ENCODE results near the gene GSTM1. TPM values are rescaled to one million over a fixed set of nuclear protein-coding genes. Genes with fewer than 3 reads are reported as not detected.

GSTM1 gene
- total and polyA plus RNA-seq, 2 donors (not counting 1 experiment from before 2014, with no cell fraction given), result 30.5 to 40.0 TPM

DNA sequence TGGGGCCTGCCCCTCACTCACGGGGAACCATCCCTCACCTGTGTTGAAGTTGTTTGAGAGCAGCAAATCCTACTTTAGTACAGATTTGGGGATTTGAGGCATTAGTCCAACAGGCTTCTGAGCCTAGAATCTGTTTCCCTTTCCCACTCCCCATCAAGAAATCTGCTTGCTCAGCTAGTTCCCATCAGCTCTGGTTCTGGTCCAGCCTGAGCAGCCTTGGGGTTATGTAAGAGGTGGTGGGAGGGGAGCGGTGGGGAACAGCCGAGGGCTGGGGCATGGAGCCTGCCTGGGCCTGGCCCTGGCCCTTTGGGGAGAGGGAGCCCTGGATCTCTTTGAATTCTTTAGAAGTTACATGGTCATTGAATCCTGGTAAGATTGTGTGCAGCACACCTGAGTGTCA is 28.5 kb downstream of the GSTM1 start:
- CTCF ChIA-PET, result no interaction called here
- POLR2A ChIA-PET, result no interaction called here
- no peaks in the 10 kb centered on the region for H3K9me3 Mint-ChIP-seq (ENCODE audit: insufficient read depth)

DNA sequence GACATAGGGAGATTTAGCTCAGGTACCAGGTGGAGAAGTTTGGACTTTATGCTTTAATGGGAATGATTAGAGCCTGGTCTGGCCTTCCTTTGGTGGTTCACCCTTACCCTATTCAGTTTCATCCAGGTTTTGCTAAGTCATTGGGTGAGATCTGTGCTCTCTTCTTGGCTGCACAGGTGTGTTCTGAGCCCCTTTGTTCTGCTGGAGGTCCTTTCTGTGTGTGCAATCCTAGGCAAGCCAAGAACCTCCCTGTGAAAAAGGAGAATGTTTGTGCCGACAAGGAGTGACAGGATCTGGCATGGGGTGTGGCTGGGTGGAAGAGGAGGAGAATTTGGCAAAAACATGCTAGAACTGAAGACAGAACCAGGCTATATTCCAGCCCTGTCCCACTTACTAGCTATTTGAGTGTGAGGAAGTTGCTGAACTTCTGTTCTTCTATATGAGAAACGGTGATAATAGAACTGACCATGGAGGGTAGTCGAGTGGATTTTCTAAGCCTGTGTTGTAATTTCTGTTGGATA is 29.0 kb downstream of the GSTM1 start:
- ChIA-PET CTCF (no interaction called here), POLR2A (no interaction called here)
- no peak for ATAC-seq (ENCODE audit: low read depth)
- no peak overlapping the region for H3K27ac ChIP-seq (ENCODE audit: low read length in 2 of 2)
- Mint-ChIP-seq H3K9me3 (ENCODE audit: insufficient read depth) (no peaks in the 10 kb centered on the region), H3K27ac (no peak overlapping the region), H3K4me3 (no peak overlapping the region), H3K27me3 (peaks cover 13% of the 10 kb centered on the region), H3K4me1 (no peaks in the 10 kb centered on the region)
- no peak overlapping the region for H3K9ac ChIP-seq (ENCODE audit: low read length)
- DNase-seq, result no peak
- no peaks in the 10 kb centered on the region for H3K36me3 ChIP-seq (replicated peaks in 1 of 2; ENCODE audit: control extremely low read depth in 1 of 2, control insufficient read depth in 1 of 2, extremely low read depth in 1 of 2, insufficient read depth in 2 of 2, low read length in 1 of 2)
- no peak overlapping the region for H3K4me2 ChIP-seq (replicated peaks; ENCODE audit: low read depth, low read length, poor library complexity, severe bottlenecking)
- H4K20me1 ChIP-seq (ENCODE audit: control insufficient read depth, insufficient read depth, low read length, poor library complexity, severe bottlenecking), result no peaks in the 10 kb centered on the region
- TF ChIP-seq EZH2 (IDR thresholded peaks at IDR 0.05; ENCODE audit: borderline replicate concordance, insufficient read depth, low read depth, low read length, poor library complexity, severe bottlenecking), result no peak
- TF ChIP-seq, protein P1, sequence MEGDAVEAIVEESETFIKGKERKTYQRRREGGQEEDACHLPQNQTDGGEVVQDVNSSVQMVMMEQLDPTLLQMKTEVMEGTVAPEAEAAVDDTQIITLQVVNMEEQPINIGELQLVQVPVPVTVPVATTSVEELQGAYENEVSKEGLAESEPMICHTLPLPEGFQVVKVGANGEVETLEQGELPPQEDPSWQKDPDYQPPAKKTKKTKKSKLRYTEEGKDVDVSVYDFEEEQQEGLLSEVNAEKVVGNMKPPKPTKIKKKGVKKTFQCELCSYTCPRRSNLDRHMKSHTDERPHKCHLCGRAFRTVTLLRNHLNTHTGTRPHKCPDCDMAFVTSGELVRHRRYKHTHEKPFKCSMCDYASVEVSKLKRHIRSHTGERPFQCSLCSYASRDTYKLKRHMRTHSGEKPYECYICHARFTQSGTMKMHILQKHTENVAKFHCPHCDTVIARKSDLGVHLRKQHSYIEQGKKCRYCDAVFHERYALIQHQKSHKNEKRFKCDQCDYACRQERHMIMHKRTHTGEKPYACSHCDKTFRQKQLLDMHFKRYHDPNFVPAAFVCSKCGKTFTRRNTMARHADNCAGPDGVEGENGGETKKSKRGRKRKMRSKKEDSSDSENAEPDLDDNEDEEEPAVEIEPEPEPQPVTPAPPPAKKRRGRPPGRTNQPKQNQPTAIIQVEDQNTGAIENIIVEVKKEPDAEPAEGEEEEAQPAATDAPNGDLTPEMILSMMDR (IDR thresholded peaks at IDR 0.05), result no peak
- peaks cover 0 to 3% (median 0%) of the 10 kb centered on the region in 4 experiments for H3K27me3 ChIP-seq (replicated peaks in 1 of 4; ENCODE audit: control extremely low read depth in 1 of 4, control insufficient read depth in 3 of 4, insufficient read depth in 4 of 4, low read length in 3 of 4)
- WGBS (ENCODE audit: insufficient coverage), result 100% methylated on average over 2 of the region's 3 CpGs
- peaks cover 0 to 8% of the 10 kb centered on the region in 2 donors for H3K4me1 ChIP-seq (ENCODE audit: control insufficient read depth in 2 of 2, insufficient read depth in 2 of 2, low read length in 2 of 2)
- no peak overlapping the region for H3K4me3 ChIP-seq (ENCODE audit: control extremely low read depth in 1 of 5, extremely low read depth in 1 of 5, insufficient read depth in 1 of 5, low read depth in 2 of 5, low read length in 4 of 5)
- no peak overlapping the region for H2AFZ ChIP-seq (ENCODE audit: insufficient read depth, low read depth, low read length, poor library complexity, severe bottlenecking)
- peaks cover 0 to 4% (median 0%) of the 10 kb centered on the region in 3 donors for H3K9me3 ChIP-seq (ENCODE audit: control extremely low read depth in 1 of 3, control insufficient read depth in 2 of 3, insufficient read depth in 1 of 3, low read length in 2 of 3)
- no peaks in the 10 kb centered on the region for H3K79me2 ChIP-seq (ENCODE audit: control insufficient read depth, insufficient read depth, low read length)
- intact Hi-C loops (cut with micrococcal nuclease), result no loop called here

More for the DNA sequence above, 28.5 kb downstream of the GSTM1 start:
- Mint-ChIP-seq H3K4me3 (no peak overlapping the region), H3K4me1 (no peaks in the 10 kb centered on the region), H3K27me3 (peaks cover 13% of the 10 kb centered on the region), H3K27ac (no peak overlapping the region)
- intact Hi-C loops (cut with micrococcal nuclease), result no loop called here
- no peaks in the 10 kb centered on the region for H4K20me1 ChIP-seq (ENCODE audit: control insufficient read depth, insufficient read depth, low read length, poor library complexity, severe bottlenecking)
- WGBS (ENCODE audit: insufficient coverage), result 100% methylated on average over 2 of the region's 3 CpGs
- H3K4me1 ChIP-seq (ENCODE audit: control insufficient read depth in 2 of 2, insufficient read depth in 2 of 2, low read length in 2 of 2), result peaks cover 0 to 8% of the 10 kb centered on the region in 2 donors
- H3K36me3 ChIP-seq (replicated peaks in 1 of 2; ENCODE audit: control extremely low read depth in 1 of 2, control insufficient read depth in 1 of 2, extremely low read depth in 1 of 2, insufficient read depth in 2 of 2, low read length in 1 of 2), result no peaks in the 10 kb centered on the region
- ATAC-seq (ENCODE audit: low read depth), result no peak
- no peak for TF ChIP-seq EZH2 (IDR thresholded peaks at IDR 0.05; ENCODE audit: borderline replicate concordance, insufficient read depth, low read depth, low read length, poor library complexity, severe bottlenecking)
- TF ChIP-seq, protein P1 (IDR thresholded peaks at IDR 0.05), result no peak
- peaks cover 0 to 3% (median 0%) of the 10 kb centered on the region in 4 experiments for H3K27me3 ChIP-seq (replicated peaks in 1 of 4; ENCODE audit: control extremely low read depth in 1 of 4, control insufficient read depth in 3 of 4, insufficient read depth in 4 of 4, low read length in 3 of 4)
- no peak overlapping the region for H2AFZ ChIP-seq (ENCODE audit: insufficient read depth, low read depth, low read length, poor library complexity, severe bottlenecking)
- no peak overlapping the region for H3K9ac ChIP-seq (ENCODE audit: low read length)
- H3K79me2 ChIP-seq (ENCODE audit: control insufficient read depth, insufficient read depth, low read length), result no peaks in the 10 kb centered on the region
- H3K4me3 ChIP-seq (ENCODE audit: control extremely low read depth in 1 of 5, extremely low read depth in 1 of 5, insufficient read depth in 1 of 5, low read depth in 2 of 5, low read length in 4 of 5), result no peak overlapping the region
- no peak for DNase-seq
- H3K4me2 ChIP-seq (replicated peaks; ENCODE audit: low read depth, low read length, poor library complexity, severe bottlenecking), result no peak overlapping the region
- H3K9me3 ChIP-seq (ENCODE audit: control extremely low read depth in 1 of 3, control insufficient read depth in 2 of 3, insufficient read depth in 1 of 3, low read length in 2 of 3), result peaks cover 0 to 4% (median 0%) of the 10 kb centered on the region in 3 donors
- no peak overlapping the region for H3K27ac ChIP-seq (ENCODE audit: low read length in 2 of 2)
